GM12872 (cell line): ENCODE data around the gene C1QL3.

ENCODE experiments used
- CTCF ChIP-seq: IDR thresholded peaks from 3 replicates; pipeline ENCODE4 v1.5.1; 2011; ENCODE audit warnings: low read depth, mild to moderate bottlenecking, low read length, moderate library complexity; ENCODE audit not compliant: insufficient read depth

Gene C1QL3

GRCh38 chr10:16545116-16545736, 23.5 kb upstream of the C1QL3 start:
- TF ChIP-seq CTCF, result peak; percentile 80

- TF ChIP-seq CTCF, result no peak
Measured at GRCh38 chr10:16544591-16544990, 22.9 kb upstream of the C1QL3 start.

GRCh38 chr10:16544099-16544498, 22.4 kb upstream of the C1QL3 start:
- TF ChIP-seq CTCF, result no peak

GRCh38 chr10:16536155-16536554, 14.5 kb upstream of the C1QL3 start:
- TF ChIP-seq CTCF, result no peak

- no peak for TF ChIP-seq CTCF
Measured at GRCh38 chr10:16529853-16530252, 8.2 kb upstream of the C1QL3 start.

GRCh38 chr10:16527452-16527851, 5.8 kb upstream of the C1QL3 start:
- TF ChIP-seq CTCF, result no peak

- peak; percentile 63 for TF ChIP-seq CTCF
Measured at GRCh38 chr10:16520900-16521299, 779 bp downstream of the C1QL3 start.
